GM21367 (cell line): ENCODE data around the gene VTA1.
"Not testable (repeated sequence)": the region's sequence is repeated elsewhere in the genome, so short reads cannot be mapped to it uniquely, and the experiment has no call there.

Experiments
- ATAC-seq: cut with Tn5 transposase; IDR thresholded peaks from one replicate; pipeline ENCODE4 v1.9.1; 2021; ENCODE audit not compliant: unreplicated experiment

VTA1 gene

DNA sequence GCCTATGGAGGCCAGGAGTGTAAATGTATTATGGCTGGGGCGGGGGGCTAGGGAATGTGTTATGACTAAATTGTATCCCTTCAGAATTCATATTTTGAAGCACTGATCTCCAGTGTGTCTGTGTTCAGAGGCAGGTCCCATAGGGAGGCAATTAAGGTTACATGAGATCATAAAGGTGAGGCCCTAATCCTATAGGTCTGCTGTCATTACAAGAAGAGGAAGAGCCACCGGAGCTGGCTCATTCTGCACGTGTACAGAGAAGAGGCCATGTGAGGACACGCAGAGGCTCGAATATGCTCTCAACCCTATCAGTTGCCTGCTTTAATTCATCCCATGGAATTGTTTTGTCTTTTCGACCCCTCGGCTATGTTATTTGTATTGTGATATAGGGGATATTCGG lies 76.9 kb downstream of the VTA1 start:
- no peak for ATAC-seq

GRCh38 chr6:142225115-142225514 lies 78.1 kb downstream of the VTA1 start:
- no peak for ATAC-seq

DNA sequence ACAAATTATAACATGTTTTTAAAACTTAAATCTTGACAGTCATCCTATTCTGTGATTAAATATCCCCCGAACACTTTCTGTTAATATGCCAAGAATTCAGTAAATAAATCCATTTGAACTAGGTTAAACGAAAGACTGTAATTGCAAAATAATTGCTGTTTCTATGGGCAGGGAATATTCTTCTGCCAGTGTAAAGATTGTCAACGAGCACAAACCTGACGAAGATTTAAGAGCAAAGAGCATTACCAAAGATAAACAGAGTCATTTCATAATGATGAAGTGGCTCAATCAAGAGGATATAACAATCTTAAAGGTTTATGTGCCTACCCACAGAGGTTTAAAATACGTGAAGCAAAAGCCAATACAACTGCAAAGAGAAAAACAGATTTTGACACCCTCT lies 78.5 kb downstream of the VTA1 start:
- no peak for ATAC-seq

GRCh38 chr6:142226731-142227130 lies 79.7 kb downstream of the VTA1 start:
- ATAC-seq: no peak

- not testable (repeated sequence) for ATAC-seq
Observed at GRCh38 chr6:142229518-142230270, 82.6 kb downstream of the VTA1 start.

- not testable (repeated sequence) for ATAC-seq
Observed at GRCh38 chr6:142232206-142233044, 85.4 kb downstream of the VTA1 start.

DNA sequence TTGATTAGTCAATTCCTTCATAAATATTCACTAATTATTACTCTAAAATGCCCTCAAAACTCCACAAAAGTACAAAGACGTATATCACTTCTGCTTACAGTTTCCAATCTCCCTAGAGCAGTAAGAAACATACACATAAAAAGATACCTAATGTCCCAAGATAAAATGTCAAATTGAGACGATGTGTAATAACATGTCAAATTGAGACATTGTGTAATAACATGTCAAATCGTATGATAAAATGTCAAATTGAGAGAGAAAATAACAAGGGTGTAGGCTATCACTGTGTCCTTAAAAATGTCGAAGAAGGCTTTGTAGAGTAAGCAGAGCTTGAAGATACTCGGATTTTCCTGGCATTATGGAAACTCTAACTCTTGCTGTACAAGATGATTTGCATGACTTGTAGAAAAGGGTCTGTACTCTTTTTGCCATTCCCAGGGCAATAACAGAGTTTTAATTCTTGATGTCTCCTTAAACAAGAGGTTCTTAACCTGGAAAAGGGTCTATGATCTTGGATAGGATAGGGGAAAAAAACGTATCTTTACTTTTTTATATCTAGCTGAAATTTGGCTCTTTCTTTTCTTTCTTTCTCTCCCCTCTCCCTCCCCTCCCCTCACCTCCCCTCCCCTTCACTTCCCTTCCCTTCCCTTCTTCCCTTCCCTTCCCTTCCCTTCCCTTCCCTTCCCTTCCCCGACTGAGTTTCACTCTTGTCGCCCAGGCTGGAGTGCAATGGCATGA lies 87.1 kb downstream of the VTA1 start:
- no peak for ATAC-seq

- ATAC-seq: no peak
Observed at GRCh38 chr6:142235272-142235671, 88.2 kb downstream of the VTA1 start.

- no peak for ATAC-seq
Observed at GRCh38 chr6:142235791-142236190, 88.7 kb downstream of the VTA1 start.

DNA sequence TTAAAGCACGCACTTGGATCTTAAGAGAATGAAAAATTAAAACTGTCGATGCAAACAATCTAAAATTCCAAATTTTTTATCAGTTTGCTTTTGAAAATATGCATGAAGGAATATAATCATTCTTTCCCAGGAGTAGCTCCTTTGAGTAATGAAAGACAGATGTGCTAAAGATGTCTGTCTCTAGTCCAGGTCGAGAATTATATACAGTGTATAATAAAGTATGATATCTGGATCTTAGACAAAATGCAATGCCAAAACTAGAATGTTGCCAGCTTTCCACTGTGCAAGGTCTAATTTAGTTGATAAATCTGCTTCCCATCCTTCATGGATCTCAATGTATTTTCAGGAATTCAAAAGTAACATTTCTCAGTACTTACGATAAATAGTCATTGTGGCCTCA lies 89.6 kb downstream of the VTA1 start:
- ATAC-seq: no peak

DNA sequence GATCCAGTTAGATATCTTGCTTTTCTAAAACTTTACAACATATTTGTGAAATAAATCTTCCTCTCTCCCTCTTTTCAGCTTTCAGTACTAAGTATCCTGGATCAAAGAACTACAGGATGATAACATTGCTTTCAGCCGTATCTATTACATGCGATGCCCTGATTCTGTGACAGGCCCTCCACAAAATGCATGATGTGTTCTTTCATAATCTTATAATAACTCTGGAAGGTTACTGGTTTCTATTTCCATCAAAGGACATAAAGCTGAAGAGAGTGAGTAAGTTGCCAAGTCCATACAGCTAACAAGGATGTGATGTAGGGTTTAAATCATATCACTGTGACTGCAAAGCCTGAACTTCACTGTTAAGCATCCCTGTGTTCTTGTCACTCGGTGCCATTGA lies 91.8 kb downstream of the VTA1 start:
- ATAC-seq: no peak

DNA sequence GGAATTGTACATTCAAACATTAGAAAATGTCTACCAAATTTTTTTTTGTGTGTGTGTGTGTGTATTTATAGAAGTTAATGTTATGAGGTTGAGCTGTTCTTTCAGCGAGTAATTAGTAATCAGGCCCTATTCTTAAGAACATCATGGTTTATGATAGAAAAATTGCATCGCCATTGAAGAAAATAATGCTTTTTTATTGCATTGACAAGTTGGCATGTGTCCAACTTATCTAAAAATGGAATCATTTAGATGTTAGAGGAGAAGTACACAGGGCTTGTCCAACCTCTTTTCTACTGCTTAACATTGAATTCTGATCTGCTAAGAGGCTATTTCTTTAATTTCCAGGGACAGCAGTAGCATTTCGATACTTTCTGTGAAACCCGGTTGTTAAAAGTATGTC lies 93.1 kb downstream of the VTA1 start:
- ATAC-seq: no peak

GRCh38 chr6:142241061-142241460 lies 94.0 kb downstream of the VTA1 start:
- ATAC-seq: no peak

- ATAC-seq: no peak
Observed at GRCh38 chr6:142242269-142242668, 95.2 kb downstream of the VTA1 start.

- ATAC-seq: peak; percentile 46
Observed at GRCh38 chr6:142246960-142247359, 99.9 kb downstream of the VTA1 start.

- ATAC-seq: no peak
Observed at GRCh38 chr6:142249266-142249665, 102.2 kb downstream of the VTA1 start.

GRCh38 chr6:142251930-142252445 lies 104.9 kb downstream of the VTA1 start:
- ATAC-seq: no peak

GRCh38 chr6:142254513-142254912 lies 107.5 kb downstream of the VTA1 start:
- ATAC-seq: no peak

- no peak for ATAC-seq
Observed at GRCh38 chr6:142255785-142256184, 108.7 kb downstream of the VTA1 start.

DNA sequence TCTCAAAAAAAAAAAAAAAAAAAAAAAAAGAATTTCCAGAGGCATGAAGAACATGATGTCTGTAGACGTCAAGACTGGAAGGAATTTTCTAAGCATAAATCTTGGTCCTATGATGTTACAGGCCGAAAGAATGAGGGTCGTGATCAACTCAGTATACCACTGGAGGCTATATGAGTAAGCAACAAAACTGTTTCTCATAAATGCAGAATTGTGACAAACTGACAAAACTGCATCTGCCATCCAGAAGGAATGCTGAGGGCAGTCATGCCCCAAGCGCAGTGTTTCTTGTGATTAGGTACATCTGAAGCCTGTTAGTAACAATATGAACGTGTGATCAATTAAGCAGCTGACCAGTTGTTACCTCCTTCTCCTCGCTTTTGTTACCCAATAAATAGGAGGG lies 111.2 kb downstream of the VTA1 start:
- no peak for ATAC-seq

- ATAC-seq: no peak
Observed at GRCh38 chr6:142258757-142259156, 111.7 kb downstream of the VTA1 start.
